ENCODE data around the gene PDP2. TPM values are rescaled to one million over a fixed set of nuclear protein-coding genes. Genes with fewer than 3 reads are reported as not detected.
"Not testable (repeated sequence)": the region's sequence is repeated elsewhere in the genome, so short reads cannot be mapped to it uniquely, and the experiment has no call there.

PDP2 gene
- total and polyA plus RNA-seq, 2 donors (not counting 3 experiments of a cell fraction or from before 2014, with no cell fraction given), result 4.4 to 9.3 TPM

GRCh38 chr16:66869424-66869823, 10.9 kb upstream of the PDP2 start:
- Histone ChIP-seq H2AFZ (ENCODE audit: low read depth, low read length) (no peak overlapping the region), H3K27me3 (ENCODE audit: control insufficient read depth in 2 of 2, insufficient read depth in 2 of 2, low read length in 2 of 2) (peaks cover 0 to 2% of the 10 kb centered on the region in 2 experiments), H3K27ac (ENCODE audit: insufficient read depth, low read depth, low read length) (no peak overlapping the region), H3K4me1 (ENCODE audit: control insufficient read depth, extremely low read depth, insufficient read depth, low read length) (peaks cover 10% of the 10 kb centered on the region), H3K9me3 (replicated peaks; ENCODE audit: control insufficient read depth, insufficient read depth, low read length) (no peaks in the 10 kb centered on the region), H4K20me1 (replicated peaks; ENCODE audit: control insufficient read depth, extremely low read depth, insufficient read depth, low read length) (no peaks in the 10 kb centered on the region), H3K9ac (replicated peaks; ENCODE audit: extremely low read depth, insufficient read depth, low read length) (no peak overlapping the region), H3K4me2 (ENCODE audit: insufficient read depth, low read length) (no peak overlapping the region), H3K36me3 (ENCODE audit: control insufficient read depth in 2 of 2, extremely low read depth in 1 of 2, insufficient read depth in 2 of 2, low read length in 2 of 2) (no peaks in the 10 kb centered on the region), H3K9me1 (replicated peaks; ENCODE audit: control insufficient read depth, extremely low read depth, insufficient read depth, low read length) (no peaks in the 10 kb centered on the region), H3K4me3 (replicated peaks in 1 of 3; ENCODE audit: insufficient read depth in 1 of 3, low read depth in 1 of 3, low read length in 3 of 3) (no peak overlapping the region), H3K79me2 (ENCODE audit: control insufficient read depth, insufficient read depth, low read length) (no peaks in the 10 kb centered on the region)
- POLR2A ChIA-PET, result no interaction called here
- DNase-seq (ENCODE audit: low read depth, low spot score), result no peak
- FAIRE-seq, result no peak
- CTCF ChIA-PET, result interaction anchor here (2.6 to 5.5 kb wide), 7 partner anchors 14 to 260 kb away, joined by 15 to 171 read pairs (median 43); partner anchors contain the start of gene NAE1
- intact Hi-C loops (cut with micrococcal nuclease) (no loop called here), dilution Hi-C loops (cut with MboI; ENCODE audit: extremely low pct_ligation_motif_present, low sequenced_read_pairs) (no loop called here)
- no peak for TF ChIP-seq POLR2AphosphoS5 (IDR thresholded peaks at IDR 0.05; ENCODE audit: insufficient read depth, low read depth, low read length)
- no TSS peak for BruUV-seq (replicated peaks)

- H3K9ac ChIP-seq (replicated peaks; ENCODE audit: extremely low read depth, insufficient read depth, low read length); H4K20me1 ChIP-seq (replicated peaks; ENCODE audit: control insufficient read depth, extremely low read depth, insufficient read depth, low read length); FAIRE-seq; intact Hi-C loops (cut with micrococcal nuclease); H3K27ac ChIP-seq (ENCODE audit: insufficient read depth, low read depth, low read length); POLR2A ChIA-PET; H3K79me2 ChIP-seq (ENCODE audit: control insufficient read depth, insufficient read depth, low read length); H3K4me3 ChIP-seq (replicated peaks in 1 of 3; ENCODE audit: insufficient read depth in 1 of 3, low read depth in 1 of 3, low read length in 3 of 3); H3K36me3 ChIP-seq (ENCODE audit: control insufficient read depth in 2 of 2, extremely low read depth in 1 of 2, insufficient read depth in 2 of 2, low read length in 2 of 2); H3K4me2 ChIP-seq (ENCODE audit: insufficient read depth, low read length); H3K9me3 ChIP-seq (replicated peaks; ENCODE audit: control insufficient read depth, insufficient read depth, low read length); BruUV-seq (replicated peaks); dilution Hi-C loops (cut with MboI; ENCODE audit: extremely low pct_ligation_motif_present, low sequenced_read_pairs); H3K9me1 ChIP-seq (replicated peaks; ENCODE audit: control insufficient read depth, extremely low read depth, insufficient read depth, low read length); H2AFZ ChIP-seq (ENCODE audit: low read depth, low read length); H3K27me3 ChIP-seq (ENCODE audit: control insufficient read depth in 2 of 2, insufficient read depth in 2 of 2, low read length in 2 of 2); DNase-seq (ENCODE audit: low read depth, low spot score): not testable (repeated sequence)
- H3K4me1 ChIP-seq (ENCODE audit: control insufficient read depth, extremely low read depth, insufficient read depth, low read length), result peaks cover 12% of the 10 kb centered on the region
- CTCF ChIA-PET, result interaction anchor here (0.7 to 2.3 kb wide), 3 partner anchors 131 to 263 kb away, joined by 3 to 31 read pairs (median 3); no protein-coding TSS in a partner anchor
Observed at GRCh38 chr16:66871363-66871762, 9.0 kb upstream of the PDP2 start.
